Mesothelial cell of epicardium (in vitro differentiated cells): ENCODE measurements around the gene CNIH3. TPM values are rescaled to one million over a fixed set of nuclear protein-coding genes. Genes with fewer than 3 reads are reported as not detected.

Source experiments
- DNase-seq, 2 experiments: peaks; one replicate each; pipeline ENCODE4 v3.0.0; 2021; ENCODE audit warnings: low spot score in 2 of 2; ENCODE audit not compliant: unreplicated experiment in 2 of 2
- H3K27ac Mint-ChIP-seq: 2 replicates; pipeline ENCODE4 v1.8.0; 2021; ENCODE audit warnings: mixed read lengths
- H3K27me3 Mint-ChIP-seq: 2 replicates; pipeline ENCODE4 v1.8.0; 2021; ENCODE audit warnings: low read depth, mixed read lengths
- H3K36me3 Mint-ChIP-seq: 2 replicates; pipeline ENCODE4 v1.8.0; 2021; ENCODE audit warnings: mixed read lengths
- H3K4me1 Mint-ChIP-seq: 2 replicates; pipeline ENCODE4 v1.8.0; 2021; ENCODE audit warnings: mixed read lengths
- H3K4me3 Mint-ChIP-seq: 2 replicates; pipeline ENCODE4 v1.8.0; 2021; ENCODE audit warnings: mild to moderate bottlenecking, moderate library complexity, mixed read lengths
- H3K9me3 Mint-ChIP-seq: 2 replicates; pipeline ENCODE4 v1.8.0; 2021; ENCODE audit warnings: mixed read lengths
- CTCF ChIP-seq: fragments of 200-600 bp; sonication (generic); IDR thresholded peaks from one replicate; pipeline ENCODE4 v1.5.0; 2021; ENCODE audit warnings: antibody characterized with exemption; ENCODE audit not compliant: unreplicated experiment
- total RNA-seq: library from RNA; stranded (reverse); gene quantifications from 3 replicates; pipeline ENCODE4 v1.2.1, GENCODE V29; 2021

Gene CNIH3
- total RNA-seq, 1 donor from 2014 or later, result 8.3 TPM

GRCh38 chr1:224582041-224582440 lies 34.1 kb upstream of the CNIH3 start:
- no peaks in the 10 kb centered on the region for H3K27me3 Mint-ChIP-seq
- H3K27ac Mint-ChIP-seq, result no peak overlapping the region
- H3K4me1 Mint-ChIP-seq, result no peaks in the 10 kb centered on the region
- no peaks in the 10 kb centered on the region for H3K36me3 Mint-ChIP-seq
- H3K4me3 Mint-ChIP-seq, result no peak overlapping the region
- DNase-seq, result no peak
- no peak for TF ChIP-seq CTCF
- H3K9me3 Mint-ChIP-seq, result peaks cover 15% of the 10 kb centered on the region

- H3K4me1 Mint-ChIP-seq, result no peaks in the 10 kb centered on the region
- no peak for DNase-seq
- no peak overlapping the region for H3K4me3 Mint-ChIP-seq
- TF ChIP-seq CTCF, result no peak
- no peaks in the 10 kb centered on the region for H3K27me3 Mint-ChIP-seq
- H3K27ac Mint-ChIP-seq, result no peak overlapping the region
- H3K9me3 Mint-ChIP-seq, result peaks cover 5% of the 10 kb centered on the region
- H3K36me3 Mint-ChIP-seq, result peaks cover under 1% of the 10 kb centered on the region
These were observed 32.3 kb upstream of the CNIH3 start for GRCh38 chr1:224583774-224584173.

- Mint-ChIP-seq H3K27ac (no peak overlapping the region), H3K27me3 (no peaks in the 10 kb centered on the region), H3K4me3 (no peak overlapping the region), H3K36me3 (peaks cover 2% of the 10 kb centered on the region), H3K4me1 (no peaks in the 10 kb centered on the region), H3K9me3 (no peaks in the 10 kb centered on the region)
- TF ChIP-seq CTCF, result no peak
- no peak for DNase-seq
These were observed 31.1 kb upstream of the CNIH3 start for GRCh38 chr1:224585051-224585450.

DNA sequence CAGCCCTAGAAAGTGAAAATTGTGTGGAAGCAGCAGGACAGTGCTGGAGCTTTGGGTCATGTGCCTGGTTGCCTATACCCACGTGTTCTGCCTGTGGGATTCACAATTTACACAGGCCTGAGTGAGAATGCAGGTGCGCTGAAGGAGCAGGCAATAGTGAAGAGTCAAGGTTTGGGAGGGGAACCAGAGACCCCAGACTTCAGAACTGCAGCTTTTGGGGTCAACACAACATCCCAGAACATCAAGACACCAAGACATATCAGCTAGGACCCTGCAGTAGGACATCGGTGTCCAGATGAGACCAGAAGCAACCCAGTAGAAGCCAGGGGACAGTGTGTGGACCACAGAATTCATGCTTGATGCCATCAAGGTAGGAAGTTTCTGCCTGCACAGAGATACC lies 29.1 kb upstream of the CNIH3 start:
- H3K9me3 Mint-ChIP-seq, result no peaks in the 10 kb centered on the region
- H3K4me1 Mint-ChIP-seq, result no peaks in the 10 kb centered on the region
- peaks cover 4% of the 10 kb centered on the region for H3K36me3 Mint-ChIP-seq
- no peak overlapping the region for H3K27ac Mint-ChIP-seq
- no peak for DNase-seq
- no peaks in the 10 kb centered on the region for H3K27me3 Mint-ChIP-seq
- no peak overlapping the region for H3K4me3 Mint-ChIP-seq
- no peak for TF ChIP-seq CTCF

DNA sequence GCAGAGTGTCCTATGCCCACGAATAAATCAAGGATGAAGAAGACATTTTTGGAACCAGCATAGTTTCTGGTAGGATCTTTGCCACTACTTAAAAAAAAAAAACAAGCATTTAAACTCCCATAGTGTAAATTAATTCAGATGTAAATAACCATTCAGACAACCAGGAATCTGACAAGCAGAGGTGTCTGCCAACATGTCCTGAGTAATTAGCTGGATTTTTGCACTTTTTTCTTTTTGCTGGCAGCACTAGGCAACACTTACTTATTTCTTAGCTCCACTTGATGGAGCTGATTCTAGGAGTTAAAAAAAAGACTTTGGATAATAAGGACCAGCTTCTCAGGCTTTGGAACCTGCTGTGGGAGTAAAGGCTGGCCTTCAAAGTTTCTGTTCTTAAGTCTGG lies 27.6 kb upstream of the CNIH3 start:
- Mint-ChIP-seq H3K9me3 (no peaks in the 10 kb centered on the region), H3K4me1 (no peaks in the 10 kb centered on the region), H3K27me3 (no peaks in the 10 kb centered on the region), H3K4me3 (no peak overlapping the region), H3K36me3 (peaks cover 4% of the 10 kb centered on the region), H3K27ac (no peak overlapping the region)
- DNase-seq, result no peak
- TF ChIP-seq CTCF, result no peak

GRCh38 chr1:224589006-224589405 lies 27.1 kb upstream of the CNIH3 start:
- no peaks in the 10 kb centered on the region for H3K9me3 Mint-ChIP-seq
- no peaks in the 10 kb centered on the region for H3K4me1 Mint-ChIP-seq
- no peaks in the 10 kb centered on the region for H3K27me3 Mint-ChIP-seq
- H3K27ac Mint-ChIP-seq, result no peak overlapping the region
- peaks cover 4% of the 10 kb centered on the region for H3K36me3 Mint-ChIP-seq
- H3K4me3 Mint-ChIP-seq, result no peak overlapping the region
- TF ChIP-seq CTCF, result no peak
- no peak for DNase-seq
